LNCAP (cell line): ENCODE results near the gene ZKSCAN4.

Source experiments
- TF ChIP-seq, protein P1 (sequence below): fragments of 450-650 bp; IDR thresholded peaks from 2 replicates; pipeline ENCODE4 v1.5.1; 2017; ENCODE audit warnings: mild to moderate bottlenecking

The ZKSCAN4 gene

DNA sequence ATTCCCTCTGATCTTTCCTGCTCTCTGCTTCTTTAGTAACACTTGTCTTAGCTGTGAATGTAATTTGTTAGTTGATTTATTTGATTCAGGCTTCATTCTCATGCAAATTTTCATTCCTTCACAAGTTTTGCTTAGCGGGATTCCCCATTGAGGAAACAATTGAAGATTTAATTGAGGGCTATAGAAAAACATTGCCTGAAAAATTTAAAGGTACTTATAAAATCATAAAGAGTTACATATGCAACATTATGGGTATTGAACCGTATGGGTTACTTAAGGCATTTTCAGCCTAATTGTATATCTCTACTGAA, 38.9 kb downstream of the ZKSCAN4 start:
- TF ChIP-seq, protein P1, sequence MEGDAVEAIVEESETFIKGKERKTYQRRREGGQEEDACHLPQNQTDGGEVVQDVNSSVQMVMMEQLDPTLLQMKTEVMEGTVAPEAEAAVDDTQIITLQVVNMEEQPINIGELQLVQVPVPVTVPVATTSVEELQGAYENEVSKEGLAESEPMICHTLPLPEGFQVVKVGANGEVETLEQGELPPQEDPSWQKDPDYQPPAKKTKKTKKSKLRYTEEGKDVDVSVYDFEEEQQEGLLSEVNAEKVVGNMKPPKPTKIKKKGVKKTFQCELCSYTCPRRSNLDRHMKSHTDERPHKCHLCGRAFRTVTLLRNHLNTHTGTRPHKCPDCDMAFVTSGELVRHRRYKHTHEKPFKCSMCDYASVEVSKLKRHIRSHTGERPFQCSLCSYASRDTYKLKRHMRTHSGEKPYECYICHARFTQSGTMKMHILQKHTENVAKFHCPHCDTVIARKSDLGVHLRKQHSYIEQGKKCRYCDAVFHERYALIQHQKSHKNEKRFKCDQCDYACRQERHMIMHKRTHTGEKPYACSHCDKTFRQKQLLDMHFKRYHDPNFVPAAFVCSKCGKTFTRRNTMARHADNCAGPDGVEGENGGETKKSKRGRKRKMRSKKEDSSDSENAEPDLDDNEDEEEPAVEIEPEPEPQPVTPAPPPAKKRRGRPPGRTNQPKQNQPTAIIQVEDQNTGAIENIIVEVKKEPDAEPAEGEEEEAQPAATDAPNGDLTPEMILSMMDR, result no peak

DNA sequence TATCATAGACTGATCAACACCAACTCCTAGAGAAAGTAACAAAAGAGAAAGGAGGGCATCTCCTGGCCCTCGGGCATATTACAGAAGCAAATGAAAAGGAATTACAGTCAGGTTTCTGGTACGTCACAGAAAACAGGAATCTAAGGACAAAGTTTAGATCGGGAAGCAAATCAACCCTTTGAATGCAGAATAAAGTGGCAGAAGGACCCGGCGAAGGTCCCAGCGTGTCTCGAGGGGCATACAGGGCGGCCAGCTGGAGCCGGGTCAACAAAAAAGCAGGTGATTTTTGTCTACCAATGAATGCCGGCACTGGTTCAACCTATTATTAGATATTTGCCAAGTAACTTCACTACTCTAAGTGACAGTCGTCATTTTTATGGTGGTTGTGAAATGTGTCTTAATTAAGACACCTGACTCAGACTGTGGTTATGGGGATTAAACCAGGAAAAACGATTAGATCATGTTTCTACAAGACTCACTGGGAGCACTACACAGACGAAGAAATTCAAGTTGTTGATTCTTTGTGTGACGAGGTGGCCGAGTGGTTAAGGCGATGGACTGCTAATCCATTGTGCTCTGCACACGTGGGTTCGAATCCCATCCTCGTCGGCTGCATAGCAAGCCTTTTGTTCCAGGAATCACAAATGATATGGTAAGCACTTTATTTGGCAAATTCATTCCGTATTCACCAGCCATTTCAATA, 39.4 kb downstream of the ZKSCAN4 start:
- TF ChIP-seq, protein P1, result peak; percentile 51; the same call in 1 of the 2 replicates

DNA sequence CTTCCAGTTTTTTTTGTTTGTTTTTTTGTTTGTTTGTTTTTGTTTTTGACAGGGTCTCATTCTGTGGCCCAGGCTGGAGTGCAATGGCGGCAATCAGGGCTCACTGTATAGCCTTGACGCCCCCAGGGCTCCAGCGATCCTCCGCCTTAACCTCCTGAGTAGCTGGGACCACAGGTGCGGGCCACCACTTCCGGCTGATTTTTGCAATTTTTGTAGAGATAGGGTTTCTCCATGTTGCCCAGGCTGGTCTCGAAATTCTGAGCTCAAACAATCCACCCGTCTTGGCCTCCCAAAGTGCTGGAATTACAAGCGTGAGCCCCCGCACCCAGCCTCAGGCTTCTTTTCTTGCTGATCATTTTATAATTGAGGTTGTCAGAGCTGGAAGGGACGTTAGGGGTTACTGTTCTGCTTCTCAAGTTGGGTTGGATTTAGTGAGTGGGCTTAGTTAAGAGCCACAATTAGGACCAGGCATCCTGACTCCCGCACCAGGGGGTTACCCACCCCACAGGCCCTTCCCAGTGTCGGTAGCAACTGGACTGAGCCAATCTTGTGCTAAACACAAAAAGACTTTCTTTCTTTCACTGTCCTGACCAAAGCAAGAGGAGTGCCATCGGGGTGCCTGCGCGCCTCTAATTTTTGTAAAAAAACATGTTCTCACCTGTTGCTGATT, 40.1 kb downstream of the ZKSCAN4 start:
- TF ChIP-seq, protein P1, result no peak

DNA sequence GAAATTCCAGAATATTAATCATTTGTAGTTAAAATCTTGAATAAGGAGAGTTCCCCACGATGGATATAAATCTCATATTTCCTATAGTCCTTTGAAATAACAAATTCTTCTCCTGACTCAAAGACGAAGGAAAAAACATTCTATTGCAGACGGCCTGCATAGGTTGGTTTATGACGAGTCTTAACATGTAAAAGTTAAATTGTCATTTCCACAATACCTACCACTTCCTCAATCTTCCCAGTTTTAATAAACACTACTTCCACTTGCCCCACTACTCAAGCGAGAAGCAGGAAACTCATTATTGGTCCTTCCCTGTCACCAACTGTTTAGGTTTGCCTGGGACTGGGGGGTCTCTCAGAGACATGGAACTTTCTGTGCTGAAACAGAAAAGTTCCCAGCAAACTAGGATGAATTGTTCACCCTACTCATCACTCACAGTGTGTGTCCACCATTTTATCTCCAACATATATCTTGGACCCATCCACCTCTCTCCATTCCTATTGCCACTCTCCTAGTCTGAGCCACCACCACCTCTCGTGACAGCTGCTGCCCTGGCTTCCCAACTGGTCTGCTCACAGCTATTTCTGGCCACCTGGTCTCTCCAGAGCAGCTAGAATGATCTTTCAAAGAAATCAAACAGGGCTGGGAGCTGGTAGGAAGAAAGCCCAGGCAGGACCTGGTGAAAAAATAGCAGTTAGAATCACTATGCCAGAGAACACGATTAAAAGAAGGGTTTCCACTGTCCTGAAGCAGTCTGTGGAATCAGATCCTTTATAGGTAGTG, 42.1 kb downstream of the ZKSCAN4 start:
- TF ChIP-seq, protein P1, result no peak

DNA sequence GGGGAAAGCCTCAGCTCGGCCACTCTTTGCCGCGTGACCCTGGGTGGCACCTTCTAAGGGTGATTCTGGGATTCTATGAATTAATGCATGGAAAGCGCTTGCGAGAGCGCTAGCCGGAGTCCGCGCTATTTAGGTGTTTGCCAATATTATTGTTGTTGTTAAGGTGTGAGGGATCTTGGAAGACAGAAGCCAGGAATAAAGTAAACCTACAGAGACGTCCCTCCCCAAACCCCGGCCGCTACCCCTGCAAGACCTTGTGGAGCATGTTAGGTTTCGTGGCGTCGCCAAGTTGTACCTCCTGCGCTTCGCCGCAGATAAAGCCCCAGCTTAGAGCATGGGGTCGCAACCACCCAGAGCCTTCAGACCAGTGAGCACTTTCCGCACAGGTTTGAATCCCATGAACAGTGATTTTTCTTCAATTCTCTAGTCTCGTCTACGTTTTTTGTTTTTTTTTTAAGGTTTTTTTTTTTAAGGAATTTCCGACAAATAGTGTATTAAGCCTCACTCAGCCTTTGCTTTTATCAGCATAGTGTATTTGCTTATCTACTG, 43.9 kb downstream of the ZKSCAN4 start:
- TF ChIP-seq, protein P1, result no peak

DNA sequence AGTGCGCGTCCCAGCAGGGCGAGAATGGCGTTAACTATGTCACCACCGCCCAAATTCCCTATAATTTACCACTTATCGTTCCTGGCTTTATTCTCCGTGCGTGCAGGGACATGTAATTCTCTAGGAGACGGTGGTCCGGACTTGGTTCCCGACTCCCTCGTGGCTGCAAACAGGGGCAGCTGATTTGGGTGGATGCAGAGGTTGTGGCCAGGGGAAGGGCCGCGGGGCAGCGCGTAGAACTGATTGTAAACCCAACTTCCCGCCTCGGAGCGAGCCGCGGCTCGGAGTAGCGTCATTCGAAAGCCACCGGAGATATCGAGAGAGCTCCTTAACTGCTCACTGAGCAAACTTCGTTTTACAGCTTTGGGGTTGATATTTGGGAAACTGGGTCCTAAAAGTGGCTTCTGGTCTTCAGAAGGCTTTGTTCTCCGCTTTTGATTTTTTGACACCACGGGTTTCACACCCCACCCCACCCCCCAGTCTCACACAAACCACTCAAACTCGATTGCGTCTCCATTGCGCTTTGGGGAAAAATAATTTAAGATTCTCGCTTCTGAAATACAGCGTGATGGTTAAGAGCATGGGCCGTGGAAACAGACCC, 44.5 kb downstream of the ZKSCAN4 start:
- TF ChIP-seq, protein P1, result no peak

DNA sequence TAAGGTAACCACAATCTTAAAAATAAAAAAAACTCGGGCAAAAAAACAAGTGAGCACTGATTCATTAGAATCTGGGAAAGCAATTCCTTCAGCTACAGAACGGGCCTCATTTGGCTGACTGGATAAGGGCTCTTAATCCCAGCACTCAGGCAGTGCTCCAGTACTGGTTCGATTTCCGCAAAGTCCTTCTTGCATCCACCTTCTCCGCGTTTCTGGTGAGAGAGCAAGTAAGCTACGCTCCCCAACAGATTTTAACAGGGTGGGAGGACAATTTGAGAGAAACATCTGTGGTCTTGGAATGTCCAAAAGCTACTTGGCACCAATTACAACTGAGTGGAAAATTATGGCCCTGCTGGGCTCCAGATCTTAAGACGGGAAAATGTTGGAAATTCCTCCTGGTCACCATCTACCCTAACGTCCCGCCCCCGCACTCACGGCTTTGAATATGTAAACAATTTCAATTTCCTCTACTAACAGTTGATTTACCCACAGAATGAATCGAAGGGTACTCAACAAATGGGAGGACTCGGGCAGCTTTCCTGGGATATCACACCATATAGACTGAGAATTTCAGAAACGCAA, 45.0 kb downstream of the ZKSCAN4 start:
- TF ChIP-seq, protein P1, result no peak
